ENCODE measurements around the gene NAA11. TPM values are rescaled to one million over a fixed set of nuclear protein-coding genes. Genes with fewer than 3 reads are reported as not detected.

The NAA11 gene
- total and polyA plus RNA-seq, 11 donors, result not detected

DNA sequence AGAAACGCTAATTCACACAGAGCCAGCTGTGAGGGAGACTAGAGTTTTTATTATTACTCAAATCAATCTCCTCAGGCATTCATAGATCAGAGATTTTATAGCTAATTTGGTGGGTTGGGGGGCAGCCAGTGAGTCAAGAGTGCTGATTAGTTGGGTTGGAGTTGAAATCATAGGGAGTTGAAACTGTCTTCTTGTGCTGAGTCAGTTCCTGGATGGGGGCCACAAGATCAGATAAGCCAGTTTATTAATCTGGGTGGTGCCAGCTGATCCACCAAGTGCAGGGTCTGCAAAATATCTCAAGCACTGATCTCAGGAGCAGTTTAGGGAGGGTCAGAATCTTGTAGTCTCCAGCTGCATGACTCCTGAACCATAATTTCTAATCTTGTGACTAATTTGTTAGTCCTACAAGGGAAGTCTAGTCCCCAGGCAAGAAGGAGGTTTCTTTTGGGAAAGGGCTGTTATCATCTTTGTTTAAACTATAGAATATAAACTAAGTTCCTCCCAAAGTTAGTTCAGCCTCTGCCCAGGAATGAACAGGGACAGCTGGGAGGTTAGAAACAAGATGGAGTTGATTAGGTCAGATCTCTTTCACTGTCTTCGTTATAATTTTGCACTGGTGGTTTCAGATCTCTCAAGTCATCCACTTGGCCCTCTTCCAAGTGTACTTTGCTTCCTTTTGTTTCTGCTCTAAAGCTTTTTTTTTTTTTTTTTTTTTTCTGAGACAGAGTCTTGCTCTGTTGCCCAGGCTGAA is 5.4 kb upstream of the NAA11 start:
- H3K4me3 ChIP-seq, result no peak overlapping the region
- H3K4me1 ChIP-seq, result no peaks in the 10 kb centered on the region
- intact Hi-C loops (cut with DNase I), result no loop called here
- DNase-seq, result no peak
- H3K27ac ChIP-seq, result no peak overlapping the region
- TF ChIP-seq, protein P1, sequence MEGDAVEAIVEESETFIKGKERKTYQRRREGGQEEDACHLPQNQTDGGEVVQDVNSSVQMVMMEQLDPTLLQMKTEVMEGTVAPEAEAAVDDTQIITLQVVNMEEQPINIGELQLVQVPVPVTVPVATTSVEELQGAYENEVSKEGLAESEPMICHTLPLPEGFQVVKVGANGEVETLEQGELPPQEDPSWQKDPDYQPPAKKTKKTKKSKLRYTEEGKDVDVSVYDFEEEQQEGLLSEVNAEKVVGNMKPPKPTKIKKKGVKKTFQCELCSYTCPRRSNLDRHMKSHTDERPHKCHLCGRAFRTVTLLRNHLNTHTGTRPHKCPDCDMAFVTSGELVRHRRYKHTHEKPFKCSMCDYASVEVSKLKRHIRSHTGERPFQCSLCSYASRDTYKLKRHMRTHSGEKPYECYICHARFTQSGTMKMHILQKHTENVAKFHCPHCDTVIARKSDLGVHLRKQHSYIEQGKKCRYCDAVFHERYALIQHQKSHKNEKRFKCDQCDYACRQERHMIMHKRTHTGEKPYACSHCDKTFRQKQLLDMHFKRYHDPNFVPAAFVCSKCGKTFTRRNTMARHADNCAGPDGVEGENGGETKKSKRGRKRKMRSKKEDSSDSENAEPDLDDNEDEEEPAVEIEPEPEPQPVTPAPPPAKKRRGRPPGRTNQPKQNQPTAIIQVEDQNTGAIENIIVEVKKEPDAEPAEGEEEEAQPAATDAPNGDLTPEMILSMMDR (IDR thresholded peaks at IDR 0.05), result no peak
- no peak for TF ChIP-seq POLR2A (IDR thresholded peaks at IDR 0.05)
- H3K27me3 ChIP-seq, result no peaks in the 10 kb centered on the region
- ATAC-seq, result no peak
- WGBS, 4 donors, result 58 to 68% (median 63%) methylated on average over 2 of the region's 2 CpGs
- H3K36me3 ChIP-seq, result no peaks in the 10 kb centered on the region
- H3K9me3 ChIP-seq, result no peaks in the 10 kb centered on the region

DNA sequence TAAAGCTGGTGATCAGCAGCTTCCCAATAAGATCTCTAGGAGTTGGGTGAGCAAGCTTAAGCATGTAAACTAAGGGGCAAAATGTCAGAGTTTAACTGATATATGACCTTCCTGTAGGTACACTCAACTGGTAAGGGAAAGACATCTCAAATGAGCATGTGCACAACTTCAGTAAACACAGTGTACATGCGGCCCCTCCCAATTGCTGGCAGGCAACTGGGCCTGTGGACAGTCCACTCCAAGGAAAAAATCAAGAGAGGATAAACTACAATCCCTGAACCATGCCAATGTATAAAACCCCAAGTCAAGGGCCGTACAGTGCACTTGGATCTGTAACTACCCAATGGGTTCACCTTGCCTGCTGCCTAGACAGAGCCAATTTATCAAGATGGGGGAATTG is 4.9 kb upstream of the NAA11 start:
- ATAC-seq, result no peak

DNA sequence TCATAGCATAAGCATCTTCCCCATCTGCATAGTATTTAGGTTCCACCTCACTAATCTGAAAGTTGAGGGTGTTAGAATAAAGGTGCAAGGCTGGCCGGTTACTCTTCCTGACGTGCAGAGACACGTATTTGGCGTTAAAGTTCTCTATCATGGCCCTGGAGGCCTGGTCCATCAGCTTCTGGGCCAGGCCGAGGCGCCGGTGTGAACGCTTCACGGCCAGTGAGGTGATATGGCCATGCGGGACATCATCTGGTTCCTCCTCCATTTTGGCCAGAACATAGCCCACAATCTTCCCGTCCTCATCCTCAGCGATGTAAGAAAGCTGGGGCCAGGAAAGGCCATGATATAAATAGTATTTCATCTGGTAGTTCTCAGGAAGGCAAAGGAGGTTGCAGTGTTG is 425 bp downstream of the NAA11 start:
- H3K27me3 ChIP-seq, result no peaks in the 10 kb centered on the region
- H3K27ac ChIP-seq, result no peak overlapping the region
- no peaks in the 10 kb centered on the region for H3K36me3 ChIP-seq
- ATAC-seq (no peak), DNase-seq (no peak)
- H3K4me1 ChIP-seq, result no peaks in the 10 kb centered on the region
- no peaks in the 10 kb centered on the region for H3K9me3 ChIP-seq
- H3K4me3 ChIP-seq, result no peak overlapping the region
- TF ChIP-seq POLR2A (IDR thresholded peaks at IDR 0.05), result no peak
- TF ChIP-seq, protein P1 (IDR thresholded peaks at IDR 0.05), result no peak
- 87 to 94% (median 91%) methylated on average over 12 of the region's 12 CpGs for WGBS, 4 donors
- intact Hi-C loops (cut with DNase I), result no loop called here

More for the DNA sequence above, 4.9 kb upstream of the NAA11 start:
- intact Hi-C loops (cut with DNase I), result no loop called here
- Histone ChIP-seq H3K9me3 (no peaks in the 10 kb centered on the region), H3K4me1 (no peaks in the 10 kb centered on the region), H3K27me3 (no peaks in the 10 kb centered on the region), H3K4me3 (no peak overlapping the region), H3K27ac (no peak overlapping the region), H3K36me3 (no peaks in the 10 kb centered on the region)
- DNase-seq, result no peak
- 85 to 93% (median 88%) methylated on average over 2 of the region's 2 CpGs for WGBS, 4 donors
- no peak for TF ChIP-seq POLR2A (IDR thresholded peaks at IDR 0.05)
- TF ChIP-seq, protein P1 (IDR thresholded peaks at IDR 0.05), result no peak

DNA sequence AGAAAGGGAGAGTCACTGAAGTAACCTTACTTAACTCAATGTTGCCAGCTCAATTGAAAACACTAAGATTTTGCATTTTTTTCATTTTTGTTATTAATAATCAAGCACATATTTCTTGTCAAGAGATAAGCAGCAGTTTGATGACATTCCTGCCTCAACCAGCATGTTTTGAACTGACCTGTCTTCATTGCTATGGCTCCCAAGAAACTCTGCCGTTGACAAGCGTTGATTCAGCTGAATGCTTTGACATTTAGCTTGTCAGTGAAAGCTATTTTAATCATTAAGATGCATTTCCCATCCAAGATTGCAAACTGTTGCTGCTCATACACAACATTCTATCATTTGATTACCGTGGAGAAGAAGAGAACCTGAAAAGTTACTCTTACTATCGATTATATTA is 5.9 kb downstream of the NAA11 start:
- H3K4me3 ChIP-seq, result no peak overlapping the region
- WGBS, 4 donors, result 43 to 57% (median 48%) methylated on average over 4 of the region's 4 CpGs
- ATAC-seq, result no peak
- H3K36me3 ChIP-seq, result no peaks in the 10 kb centered on the region
- H3K9me3 ChIP-seq, result no peaks in the 10 kb centered on the region
- DNase-seq, result no peak
- no peak overlapping the region for H3K27ac ChIP-seq
- no peaks in the 10 kb centered on the region for H3K4me1 ChIP-seq
- intact Hi-C loops (cut with DNase I), result no loop called here
- no peak for TF ChIP-seq POLR2A (IDR thresholded peaks at IDR 0.05)
- TF ChIP-seq, protein P1 (IDR thresholded peaks at IDR 0.05), result no peak
- no peaks in the 10 kb centered on the region for H3K27me3 ChIP-seq
